ENCODE data around the gene DCLK2.

DNA sequence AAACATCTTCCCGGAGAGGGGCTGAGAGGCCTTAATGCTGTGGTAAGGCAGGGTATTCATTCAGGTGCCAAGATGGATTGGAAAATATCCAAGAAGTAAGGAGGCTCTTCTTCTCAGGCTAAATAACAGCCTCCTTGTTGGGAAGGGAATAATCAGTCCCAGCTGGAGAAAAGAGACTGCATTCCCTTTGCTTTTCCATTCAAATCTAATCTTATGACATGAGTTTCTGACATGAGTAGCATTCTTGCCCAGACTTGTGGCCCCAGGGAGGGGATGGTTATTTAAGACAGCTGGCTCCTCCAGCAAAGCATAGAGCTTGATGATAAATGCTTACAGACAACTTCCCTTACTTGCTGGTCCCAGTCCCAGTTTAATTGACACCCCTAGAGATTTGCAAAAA, 98.3 kb downstream of the DCLK2 start:
- no peak for TF ChIP-seq POLR2A (IDR thresholded peaks at IDR 0.05)
- TF ChIP-seq, protein P1, sequence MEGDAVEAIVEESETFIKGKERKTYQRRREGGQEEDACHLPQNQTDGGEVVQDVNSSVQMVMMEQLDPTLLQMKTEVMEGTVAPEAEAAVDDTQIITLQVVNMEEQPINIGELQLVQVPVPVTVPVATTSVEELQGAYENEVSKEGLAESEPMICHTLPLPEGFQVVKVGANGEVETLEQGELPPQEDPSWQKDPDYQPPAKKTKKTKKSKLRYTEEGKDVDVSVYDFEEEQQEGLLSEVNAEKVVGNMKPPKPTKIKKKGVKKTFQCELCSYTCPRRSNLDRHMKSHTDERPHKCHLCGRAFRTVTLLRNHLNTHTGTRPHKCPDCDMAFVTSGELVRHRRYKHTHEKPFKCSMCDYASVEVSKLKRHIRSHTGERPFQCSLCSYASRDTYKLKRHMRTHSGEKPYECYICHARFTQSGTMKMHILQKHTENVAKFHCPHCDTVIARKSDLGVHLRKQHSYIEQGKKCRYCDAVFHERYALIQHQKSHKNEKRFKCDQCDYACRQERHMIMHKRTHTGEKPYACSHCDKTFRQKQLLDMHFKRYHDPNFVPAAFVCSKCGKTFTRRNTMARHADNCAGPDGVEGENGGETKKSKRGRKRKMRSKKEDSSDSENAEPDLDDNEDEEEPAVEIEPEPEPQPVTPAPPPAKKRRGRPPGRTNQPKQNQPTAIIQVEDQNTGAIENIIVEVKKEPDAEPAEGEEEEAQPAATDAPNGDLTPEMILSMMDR (IDR thresholded peaks at IDR 0.05), result no peak
